NCI-H128 (cell line): ENCODE results near the gene CLASP1.
"Not testable (repeated sequence)": the region's sequence is repeated elsewhere in the genome, so short reads cannot be mapped to it uniquely, and the experiment has no call there.

ENCODE experiments used
- DNase-seq: peaks from one replicate; lab custom pipeline; 2025; ENCODE audit not compliant: unreplicated experiment; lab: John Stamatoyannopoulos, UW

CLASP1 gene

DNA sequence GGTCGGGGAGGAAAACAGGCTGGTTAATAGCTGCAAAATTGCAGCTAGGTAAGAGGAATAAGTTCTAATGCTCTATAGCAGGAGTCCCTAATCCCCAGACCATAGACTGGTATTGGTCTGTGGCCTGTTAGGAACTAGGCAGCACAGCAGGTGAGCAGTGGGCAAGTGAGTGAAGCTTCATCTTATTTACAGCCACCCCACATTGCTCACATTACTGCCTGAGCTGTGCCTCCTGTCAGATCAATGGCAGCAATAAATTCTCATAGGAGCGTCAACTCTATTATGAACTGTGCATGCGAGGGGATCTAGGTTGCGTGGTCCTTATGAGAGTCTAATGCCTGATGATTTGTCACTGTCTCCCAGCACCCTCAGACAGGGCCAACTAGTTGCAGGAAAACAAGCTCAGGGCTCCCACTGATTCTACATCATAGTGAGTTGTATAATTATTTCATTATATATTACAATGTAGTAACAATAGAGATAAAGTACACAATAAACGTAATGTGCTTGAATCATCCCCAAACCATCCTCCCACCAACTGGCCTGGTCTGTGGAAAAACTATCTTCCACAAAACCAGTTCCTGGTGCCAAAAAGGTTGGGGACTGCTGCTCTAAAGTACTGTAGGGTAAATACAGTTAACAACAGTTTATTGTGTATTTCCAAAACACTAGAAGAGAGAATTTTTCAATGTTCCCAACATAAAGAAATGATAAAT, 272.6 kb downstream of the CLASP1 start:
- DNase-seq: no peak

DNA sequence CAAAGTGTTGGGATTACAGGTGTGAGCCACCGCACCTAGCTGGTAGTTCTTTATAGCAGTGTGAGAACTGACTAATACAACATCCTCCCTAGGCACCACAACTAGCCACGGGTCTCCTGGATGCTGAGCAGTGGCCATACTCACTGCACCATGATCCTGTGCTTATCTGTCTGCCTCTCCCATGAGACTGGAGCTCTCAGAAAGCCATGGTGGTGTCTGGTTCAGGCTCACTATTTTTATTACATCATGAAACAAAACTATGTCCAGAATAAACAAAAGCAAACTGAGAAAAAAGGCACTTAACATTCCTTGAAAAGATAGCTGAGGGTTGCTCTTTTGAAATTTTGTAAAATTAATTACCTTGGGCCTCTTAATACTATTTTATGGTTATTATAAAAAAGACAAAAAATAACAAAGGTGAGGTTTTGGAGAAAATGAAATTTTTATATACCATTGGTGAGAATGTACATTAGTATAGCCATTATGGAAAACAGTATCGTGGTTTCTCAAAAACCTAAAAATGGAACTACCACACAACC, 273.6 kb downstream of the CLASP1 start:
- DNase-seq: no peak

DNA sequence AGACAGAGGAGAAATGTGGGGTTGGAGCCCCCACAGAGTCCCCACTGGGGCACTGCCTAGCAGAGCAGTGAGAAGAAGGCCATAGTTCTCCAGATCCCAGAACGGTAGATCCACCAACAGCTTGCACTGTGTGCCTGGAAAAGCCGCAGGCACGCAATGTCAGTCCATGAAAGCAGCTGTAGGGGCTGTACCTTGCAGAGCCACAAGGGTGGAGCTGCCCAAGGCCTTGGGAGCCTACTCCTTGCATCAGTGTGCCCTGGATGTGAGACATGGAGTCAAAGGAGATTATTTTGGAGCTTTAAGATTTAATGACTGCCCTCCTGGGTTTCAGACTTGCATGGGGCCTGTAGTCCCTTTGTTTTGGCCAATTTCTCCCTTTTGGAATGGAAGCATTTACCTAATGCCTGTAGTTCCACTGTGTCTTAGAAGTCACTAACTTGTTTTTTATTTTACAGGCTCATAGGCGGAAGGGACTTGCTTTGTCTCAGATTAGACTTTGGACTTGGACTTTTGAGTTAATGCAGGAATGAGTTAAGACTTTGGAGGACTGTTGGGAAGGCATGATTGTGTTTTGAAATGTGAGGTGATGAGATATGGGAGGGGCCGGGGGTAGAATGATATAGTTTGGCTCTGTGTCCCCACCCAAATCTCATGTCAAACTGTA, 274.7 kb downstream of the CLASP1 start:
- DNase-seq: not testable (repeated sequence)

DNA sequence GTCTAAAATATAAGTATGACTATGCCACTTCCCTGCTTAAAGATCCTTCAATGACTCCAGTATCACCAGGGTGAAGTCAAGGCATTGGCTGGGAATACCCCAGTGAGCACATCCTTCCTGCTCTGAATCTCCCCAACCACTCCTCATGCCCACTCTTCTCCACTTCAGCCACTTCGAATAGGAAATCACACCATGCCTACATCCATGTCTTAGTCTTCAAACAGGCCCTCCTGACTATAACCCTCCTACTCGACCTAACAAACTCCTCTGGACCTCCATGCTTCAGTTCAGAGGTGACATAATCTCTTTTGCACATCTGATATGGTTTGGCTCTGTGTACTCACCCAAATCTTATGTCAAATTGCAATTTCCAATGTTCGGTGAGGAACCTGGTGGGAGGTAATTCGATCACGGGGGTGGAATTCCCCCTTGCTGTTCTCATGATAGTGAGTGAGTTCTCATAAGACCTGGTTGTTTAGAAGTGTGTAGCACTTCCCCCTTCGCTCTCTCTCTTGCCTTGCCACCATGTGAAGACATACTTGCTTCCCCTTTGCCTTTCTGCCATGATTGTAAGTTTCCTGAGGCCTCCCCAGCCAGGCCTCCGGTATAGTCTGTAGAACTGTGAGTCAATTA, 276.4 kb downstream of the CLASP1 start:
- no peak for DNase-seq

DNA sequence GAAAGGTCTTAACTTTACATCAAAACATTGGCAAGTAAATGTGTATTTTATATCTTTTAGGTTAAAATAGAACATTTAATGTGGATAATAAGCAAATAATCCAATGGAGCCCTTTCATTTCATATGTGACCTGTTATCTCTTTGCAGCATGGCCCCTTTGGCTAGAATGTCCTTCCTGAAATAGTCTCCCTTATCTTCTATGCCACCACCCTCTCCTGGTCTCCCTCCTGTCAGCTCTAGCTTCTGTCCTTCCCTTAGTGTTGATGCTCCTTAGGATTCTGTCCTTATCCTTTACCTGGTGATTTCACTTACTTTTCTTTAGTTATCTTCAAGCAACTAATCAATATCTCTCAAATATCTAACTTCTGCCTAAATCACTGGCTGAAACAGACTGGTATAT, 277.2 kb downstream of the CLASP1 start:
- no peak for DNase-seq

DNA sequence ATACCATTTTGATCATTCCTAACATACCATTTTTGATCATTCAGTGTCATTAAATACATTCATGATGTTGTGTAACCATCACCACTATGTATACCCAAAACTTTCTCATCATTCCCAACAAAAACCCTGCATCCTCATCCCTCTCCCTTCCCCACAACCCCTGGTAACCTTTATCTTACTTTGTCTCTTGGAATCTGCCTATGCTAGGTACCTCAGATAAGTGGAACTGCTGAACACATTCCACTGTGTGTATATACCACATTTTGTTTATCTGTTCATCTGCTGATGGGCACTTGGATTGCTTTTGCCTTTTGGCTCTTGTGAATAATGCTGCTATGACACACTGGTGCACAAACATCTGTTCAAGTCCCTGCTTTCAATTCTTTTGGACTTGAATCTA, 280.4 kb downstream of the CLASP1 start:
- no peak for DNase-seq

DNA sequence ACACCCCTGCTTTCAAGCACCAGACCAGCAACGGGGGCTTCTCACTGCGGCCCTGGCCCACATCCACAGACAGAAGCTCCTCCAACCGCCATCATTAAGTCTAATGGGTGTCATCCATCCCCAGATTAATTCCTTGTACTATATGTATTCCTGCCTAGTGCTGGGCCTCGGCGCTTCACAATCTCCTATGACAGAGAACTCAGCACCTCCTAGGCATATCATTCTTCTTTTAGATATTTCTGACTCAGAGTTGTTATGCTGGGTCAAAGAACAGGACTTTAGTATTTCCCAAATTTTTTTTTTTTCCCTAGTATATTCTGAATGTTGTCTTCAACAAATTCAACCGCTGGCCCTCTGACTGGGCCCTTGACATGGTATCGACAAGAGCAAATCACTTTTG, 281.1 kb downstream of the CLASP1 start:
- DNase-seq: no peak

DNA sequence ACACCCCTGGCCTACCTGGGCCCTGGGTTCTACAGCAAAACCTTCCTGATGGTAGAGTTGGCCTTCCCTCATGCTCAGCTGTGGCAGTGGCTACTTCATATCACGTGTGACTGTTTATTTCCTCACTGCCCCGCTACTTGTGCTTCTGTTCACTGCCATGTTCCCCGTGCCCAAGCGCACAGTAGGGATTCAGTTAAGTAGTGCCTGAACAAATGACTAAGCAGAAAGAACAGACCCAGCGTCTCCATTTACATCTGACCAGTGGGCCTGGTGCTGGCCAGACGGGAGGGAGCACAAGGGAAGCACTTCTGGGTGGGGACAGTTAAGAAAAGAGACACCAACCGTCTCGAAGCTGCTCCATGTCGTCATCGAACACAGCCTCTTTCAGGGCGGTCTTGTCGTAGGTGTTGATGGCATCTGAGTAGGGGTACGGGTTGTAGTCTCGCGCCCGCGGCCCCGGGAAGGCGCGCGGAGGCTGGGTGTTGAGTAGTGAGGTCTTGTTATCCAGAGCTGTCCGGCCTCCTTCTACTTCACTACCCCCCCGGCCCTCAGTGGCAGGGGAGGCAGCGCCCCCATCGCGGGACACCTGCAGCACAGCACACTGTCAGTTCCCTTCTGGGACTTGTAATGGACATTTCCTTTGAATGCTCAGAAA, 281.9 kb downstream of the CLASP1 start:
- no peak for DNase-seq

DNA sequence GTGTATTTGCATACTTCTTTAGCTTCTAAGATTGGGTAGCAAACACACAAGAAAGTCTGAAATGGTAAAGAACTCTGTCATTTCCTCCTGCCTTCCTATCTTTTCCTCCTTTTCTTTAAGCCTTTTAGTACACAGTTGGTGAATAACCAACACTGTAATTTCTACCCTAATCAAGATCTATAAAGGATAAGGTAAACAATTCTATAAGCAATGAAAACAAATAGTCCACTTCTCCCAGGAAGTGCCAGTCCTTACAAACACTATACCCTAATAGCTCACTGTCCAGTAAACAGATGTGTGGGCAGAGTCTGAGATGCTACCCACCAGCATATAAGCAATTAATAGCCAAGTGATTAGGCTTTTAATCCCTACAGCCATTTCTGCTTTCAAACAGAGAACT, 283.2 kb downstream of the CLASP1 start:
- no peak for DNase-seq

DNA sequence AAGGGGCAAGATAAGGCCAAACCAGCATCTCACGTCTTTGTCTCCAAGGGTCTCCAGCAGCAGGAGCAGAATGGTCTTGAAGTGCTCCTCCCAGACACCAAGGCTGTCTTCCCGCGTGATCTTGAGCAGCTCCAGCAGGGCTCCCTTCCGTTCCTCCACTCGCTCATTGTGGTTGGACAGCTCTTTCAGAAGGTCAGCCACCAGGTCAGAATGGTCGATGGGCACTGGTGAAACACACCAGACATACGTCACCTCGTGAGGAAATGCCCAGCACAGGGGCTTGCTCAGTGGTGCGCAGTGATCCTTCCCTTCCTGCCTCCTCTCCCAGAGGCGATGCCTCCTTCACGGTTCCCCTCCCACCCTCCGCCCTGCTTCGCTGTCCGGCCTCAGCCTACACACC, 284.2 kb downstream of the CLASP1 start:
- no peak for DNase-seq

DNA sequence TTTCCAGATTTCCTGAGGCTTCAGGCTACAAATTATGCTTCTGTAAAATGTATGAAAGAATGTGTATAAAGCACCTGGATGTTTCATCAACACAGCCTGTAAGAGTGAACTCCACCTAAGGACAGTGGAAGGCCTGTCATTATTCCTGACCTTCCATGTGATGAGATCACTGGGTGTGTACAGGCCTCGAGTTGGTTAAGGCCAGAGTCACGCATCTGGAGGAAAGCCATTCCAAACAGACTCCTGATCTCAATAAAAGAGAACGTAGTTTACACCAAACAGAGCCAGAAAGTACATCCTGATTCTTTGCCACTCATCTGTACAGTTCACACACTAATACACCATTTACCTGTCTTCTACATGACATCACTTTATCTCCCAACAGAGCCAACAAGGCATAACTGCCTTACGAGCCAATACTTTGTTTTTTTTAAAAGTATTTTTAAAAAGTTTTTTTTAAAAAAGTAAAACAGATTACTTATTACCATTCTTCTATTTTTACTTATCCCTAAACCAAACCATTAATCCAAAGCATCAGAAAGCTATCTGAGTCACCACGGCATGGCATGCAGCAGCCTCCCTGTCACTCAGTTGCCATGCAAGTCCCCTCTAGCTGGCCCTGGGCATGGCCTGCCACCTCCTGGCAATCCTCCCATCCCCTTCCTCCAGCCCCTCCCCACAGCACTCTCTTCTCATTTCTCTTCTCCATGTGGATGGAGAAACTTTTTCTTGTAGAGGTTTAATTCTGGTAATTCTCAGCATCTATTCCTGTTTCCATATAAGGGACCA, 285.4 kb downstream of the CLASP1 start:
- no peak for DNase-seq

DNA sequence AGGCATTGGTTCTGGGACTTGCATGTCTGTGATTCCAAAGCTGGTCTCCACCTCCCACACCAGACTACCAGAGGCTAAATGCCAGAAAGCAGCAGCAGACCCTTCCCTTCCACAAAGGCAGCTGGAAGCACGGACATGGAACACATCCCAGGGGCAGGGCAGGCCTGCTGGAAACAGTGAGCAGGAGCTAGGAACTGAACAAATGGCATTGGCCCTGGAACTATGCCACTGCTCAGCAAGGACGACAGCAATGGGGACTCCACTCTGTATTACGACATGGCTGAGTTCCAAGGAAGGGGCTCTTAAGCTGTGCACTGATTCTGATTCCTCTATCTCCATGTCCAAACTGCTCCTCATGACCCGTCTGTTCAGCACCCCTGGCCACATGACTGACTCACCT, 286.5 kb downstream of the CLASP1 start:
- no peak for DNase-seq

DNA sequence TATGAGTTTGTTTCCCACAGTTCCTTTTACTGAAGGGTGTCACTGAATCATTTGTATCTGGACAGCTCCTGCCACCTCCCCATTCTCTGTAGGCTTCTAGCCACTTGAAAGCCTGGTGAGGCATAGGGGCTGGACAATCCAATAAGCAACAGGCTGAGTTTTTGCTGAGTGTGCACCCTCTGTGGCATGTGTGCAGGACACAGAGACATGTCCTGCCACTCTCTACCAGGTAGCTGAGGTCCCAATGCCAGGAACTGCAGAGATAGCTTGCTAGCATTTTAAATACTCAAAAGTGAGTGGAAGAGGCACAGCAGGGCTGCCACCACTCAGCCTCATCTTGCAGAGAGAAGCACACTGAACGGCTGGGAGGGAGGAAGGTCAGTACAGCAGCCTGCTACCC, 287.0 kb downstream of the CLASP1 start:
- no peak for DNase-seq

DNA sequence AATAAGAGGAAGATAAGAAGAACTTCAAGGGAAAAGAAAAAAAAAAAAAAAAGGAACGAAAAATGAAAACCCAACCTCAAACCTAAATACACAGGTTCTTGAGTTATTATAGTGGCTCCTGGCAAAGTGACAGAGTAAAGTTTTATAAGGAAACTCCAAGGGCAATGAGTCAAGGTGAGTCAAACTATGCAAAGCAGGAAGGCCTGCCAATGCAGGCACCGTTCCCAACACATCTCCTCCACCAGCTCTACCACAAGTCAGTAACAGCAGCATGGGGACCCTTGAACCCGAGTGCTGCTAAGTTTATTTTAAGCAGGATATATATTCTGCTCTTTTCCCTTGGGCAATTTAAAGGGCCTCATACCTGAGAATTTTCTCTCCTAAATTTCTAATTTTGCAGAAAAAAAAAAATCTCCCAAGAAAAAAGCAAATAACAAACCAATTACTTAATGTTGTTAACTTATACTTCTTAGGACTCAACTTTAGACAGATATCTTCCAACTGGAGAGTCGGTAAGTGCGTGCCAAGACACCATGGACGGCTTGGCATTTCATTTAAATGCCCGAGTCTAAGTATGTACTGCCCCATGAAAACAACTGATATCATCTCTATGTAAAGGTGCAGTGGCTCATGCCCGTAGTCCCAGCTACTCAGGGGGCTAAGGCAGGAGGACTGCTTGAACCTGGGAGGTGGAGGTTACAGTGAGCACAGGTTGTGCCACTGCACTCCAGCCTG, 288.5 kb downstream of the CLASP1 start:
- DNase-seq: no peak

DNA sequence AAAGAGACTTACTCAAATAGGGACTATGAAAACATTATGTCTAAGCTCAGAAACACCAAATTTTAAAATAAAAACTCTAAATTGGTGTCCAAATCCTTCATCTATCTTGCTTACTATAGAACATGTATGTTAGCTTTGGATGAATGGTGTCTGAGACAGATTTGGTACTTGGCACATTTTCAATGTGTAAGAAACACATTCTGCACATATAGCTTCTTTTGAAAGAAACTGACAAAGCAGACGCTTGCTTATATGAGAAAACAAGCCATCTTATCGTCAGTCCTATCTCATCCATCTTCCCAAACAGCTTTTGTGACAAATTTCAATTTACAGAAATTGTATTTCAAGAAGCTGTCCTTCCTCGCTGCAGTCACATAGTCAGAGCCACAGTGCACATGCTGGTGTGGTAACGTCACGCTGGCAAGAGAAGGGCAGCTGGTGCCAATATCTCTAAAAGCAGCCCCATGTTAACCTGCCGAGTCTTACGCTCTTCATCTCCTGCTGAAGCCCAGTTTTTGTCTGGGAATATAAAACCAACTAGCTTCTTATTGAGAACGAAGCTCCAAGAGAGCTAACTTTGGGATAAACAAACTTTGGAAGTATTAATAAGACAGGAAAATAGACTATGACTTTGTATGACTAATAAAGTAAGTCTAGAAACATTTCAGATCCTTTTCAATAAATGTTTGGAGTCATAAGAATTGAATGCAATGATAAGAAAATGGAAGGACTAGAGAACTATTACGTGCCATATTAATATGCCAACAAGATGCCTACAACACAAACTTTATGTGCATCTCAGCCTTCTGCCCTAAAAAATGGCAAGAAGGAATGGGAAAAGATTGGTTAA, 289.3 kb downstream of the CLASP1 start:
- no peak for DNase-seq

DNA sequence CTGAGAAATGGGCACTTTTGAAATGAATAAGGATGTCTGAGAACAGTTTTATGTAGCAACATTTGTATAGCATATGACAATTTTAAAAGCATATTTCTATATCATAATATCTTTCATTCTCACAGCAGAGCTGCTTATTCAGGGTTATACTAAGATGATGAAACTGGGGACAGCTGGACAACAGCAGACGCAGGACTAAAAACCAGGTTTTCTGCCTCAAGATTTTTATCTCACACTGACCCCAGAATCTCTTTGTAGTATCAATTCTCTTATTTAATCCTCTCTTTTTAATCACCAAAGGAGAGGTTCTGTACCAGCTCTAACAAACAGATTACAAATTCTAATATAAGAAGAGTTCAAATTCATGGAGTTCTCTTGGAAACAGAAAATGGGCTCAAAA, 290.1 kb downstream of the CLASP1 start:
- DNase-seq: no peak

DNA sequence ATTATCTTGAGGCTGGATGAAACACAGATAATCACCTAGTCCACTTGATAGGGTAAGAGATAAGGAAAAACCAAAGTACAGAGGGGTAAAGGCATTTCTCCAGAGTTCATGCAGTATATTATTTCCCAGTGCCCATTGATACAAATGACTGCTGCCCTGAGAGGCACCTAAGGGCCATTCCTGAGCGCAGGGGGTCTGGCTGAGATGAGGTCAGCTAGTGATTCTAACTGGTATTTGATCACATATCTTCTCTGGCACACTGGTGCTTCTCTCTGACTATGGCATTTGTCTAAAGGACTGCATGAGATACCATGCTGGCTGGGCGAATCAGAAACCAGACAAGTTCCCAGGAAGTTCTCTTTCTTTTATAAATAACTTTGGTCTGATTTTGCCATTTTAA, 291.0 kb downstream of the CLASP1 start:
- no peak for DNase-seq

DNA sequence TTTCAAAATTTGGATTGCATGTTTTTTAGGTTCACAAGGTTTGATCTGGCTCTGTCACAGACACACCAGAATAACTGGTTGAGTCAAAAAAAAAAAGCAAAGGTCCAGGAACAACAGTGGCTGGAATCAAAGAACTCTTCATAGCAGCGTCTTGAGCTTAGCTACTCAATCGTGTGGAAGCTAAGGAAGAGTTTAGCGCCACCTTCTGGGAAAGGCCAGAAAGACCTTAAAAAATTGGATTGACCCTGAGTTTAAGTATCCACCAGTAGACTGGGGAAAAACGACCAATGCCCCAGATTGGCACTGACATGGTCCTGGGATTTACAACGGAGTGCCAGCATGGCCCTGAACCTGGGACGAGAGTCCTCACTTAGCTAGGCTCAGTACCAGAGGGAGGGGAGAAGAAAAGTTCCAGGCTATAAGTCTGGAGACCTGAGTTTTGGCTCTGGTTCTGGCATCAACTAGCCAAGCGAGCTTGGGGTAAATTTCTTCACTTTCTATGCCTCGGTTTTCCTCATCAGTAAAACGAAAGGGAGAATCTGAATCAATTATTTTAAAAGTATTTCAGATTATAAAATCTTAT, 293.1 kb downstream of the CLASP1 start:
- peak; percentile 35 for DNase-seq

DNA sequence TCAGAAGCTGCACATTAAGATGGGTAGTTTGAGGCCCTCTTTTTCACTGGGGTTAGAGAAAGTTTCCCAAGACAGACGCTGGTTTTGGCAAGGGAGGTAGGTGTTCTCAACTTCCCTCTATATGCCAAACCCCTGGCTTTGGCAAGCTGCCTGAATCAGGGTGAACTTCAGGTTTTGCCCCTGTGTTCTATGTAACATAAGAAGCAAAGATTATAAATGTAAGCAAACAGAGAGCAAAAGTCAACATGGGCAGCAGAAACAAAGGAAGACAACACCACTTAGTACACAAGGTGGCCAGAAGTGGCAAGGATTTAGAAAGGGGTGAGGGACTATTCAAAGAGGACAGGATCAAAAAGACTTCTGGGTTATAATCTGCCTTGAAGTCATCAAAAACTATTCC, 293.8 kb downstream of the CLASP1 start:
- DNase-seq: no peak
